Keratinocyte (primary cell): ENCODE results near the gene POLA1. TPM values are rescaled to one million over a fixed set of nuclear protein-coding genes. Genes with fewer than 3 reads are reported as not detected.

Source experiments
- DNase-seq: peaks from one replicate; pipeline ENCODE4 v3.0.0-alpha.2; 2011; ENCODE audit warnings: low read depth, missing footprints, low spot score
- FAIRE-seq: peaks from 2 replicates; lab custom pipeline; 2011; peaks lifted over from hg19 to GRCh38; lab: Jason Lieb, UNC
- H2AFZ ChIP-seq: 2 replicates; pipeline ENCODE4 v1.6.0; 2012; ENCODE audit warnings: low read length, control low read depth, inconsistent platforms; ENCODE audit not compliant: control insufficient read depth
- H3K27ac ChIP-seq: 2 replicates; pipeline ENCODE4 v1.5.1; 2011; ENCODE audit warnings: low read length; ENCODE audit not compliant: control insufficient read depth, insufficient read depth
- H3K27me3 ChIP-seq: 3 replicates; pipeline ENCODE4 v1.6.0; 2011; ENCODE audit warnings: low read length; ENCODE audit not compliant: control insufficient read depth, insufficient read depth; ENCODE audit errors: extremely low read depth
- H3K36me3 ChIP-seq, 2 experiments: 2 replicates in 1 of 2; 3 replicates in 1 of 2; pipeline ENCODE4 v1.5.1; 2011; ENCODE audit warnings: low read length in 2 of 2, mild to moderate bottlenecking in 1 of 2; ENCODE audit not compliant: control insufficient read depth in 2 of 2, insufficient read depth in 2 of 2; ENCODE audit errors: extremely low read depth in 1 of 2
- H3K4me1 ChIP-seq: 3 replicates; pipeline ENCODE4 v1.5.1; 2011; ENCODE audit warnings: low read length; ENCODE audit not compliant: control insufficient read depth, insufficient read depth; ENCODE audit errors: extremely low read depth
- H3K4me2 ChIP-seq: 3 replicates; pipeline ENCODE4 v1.6.0; 2011; ENCODE audit warnings: low read depth, low read length; ENCODE audit not compliant: control insufficient read depth, insufficient read depth; ENCODE audit errors: extremely low read depth
- H3K4me3 ChIP-seq, 3 experiments: fragments of 200-600 bp in 1 of 3; sonication (generic) in 1 of 3; 2 replicates in 2 of 3; 3 replicates in 1 of 3; pipeline ENCODE4 v1.5.1; 2011 to 2016; ENCODE audit warnings: low read length in 3 of 3, mild to moderate bottlenecking in 3 of 3, control low read depth in 2 of 3, inconsistent platforms in 1 of 3, low read depth in 1 of 3, mixed read lengths in 1 of 3, mixed run types in 1 of 3, moderate library complexity in 1 of 3; ENCODE audit not compliant: control insufficient read depth in 2 of 3, insufficient read depth in 2 of 3; ENCODE audit errors: extremely low read depth in 1 of 3
- H3K79me2 ChIP-seq: 2 replicates; pipeline ENCODE4 v1.6.0; 2012; ENCODE audit warnings: low read length; ENCODE audit not compliant: control insufficient read depth, insufficient read depth
- H3K9ac ChIP-seq: 3 replicates; pipeline ENCODE4 v1.6.0; 2011; ENCODE audit warnings: low read length; ENCODE audit not compliant: control insufficient read depth, insufficient read depth; ENCODE audit errors: extremely low read depth
- H3K9me1 ChIP-seq: 3 replicates; pipeline ENCODE4 v1.6.0; 2011; ENCODE audit warnings: low read length; ENCODE audit not compliant: control insufficient read depth, insufficient read depth; ENCODE audit errors: extremely low read depth
- H3K9me3 ChIP-seq: 2 replicates; pipeline ENCODE4 v1.5.1; 2012; ENCODE audit warnings: low read depth, low read length; ENCODE audit not compliant: control insufficient read depth
- H4K20me1 ChIP-seq: 3 replicates; pipeline ENCODE4 v1.6.0; 2011; ENCODE audit warnings: low read length; ENCODE audit not compliant: control insufficient read depth, insufficient read depth; ENCODE audit errors: extremely low read depth
- EZH2 ChIP-seq: IDR thresholded peaks from one replicate; pipeline ENCODE4 v1.6.1; 2012; ENCODE audit warnings: inconsistent platforms, mild to moderate bottlenecking, low read length, moderate library complexity
- dilution Hi-C: fragments of 300-500 bp; cut with MboI; formaldehyde crosslinking; loops from one replicate; pipeline ENCODE4 v1.7.0; 2020; ENCODE audit warnings: low sequenced_read_pairs; ENCODE audit not compliant: extremely low pct_ligation_motif_present
- polyA plus RNA-seq, 5 experiments: library from polyadenylated mRNA; depleted of rRNA in 3 of 5; stranded (reverse) in 3 of 5; stranded (forward) in 1 of 5; unstranded in 1 of 5; fragments of >200 nt; gene quantifications; 1 replicate in 1 of 5; 2 replicates in 3 of 5; 3 replicates in 1 of 5; pipeline versions ENCODE4 v1.2.1 to v1.2.3, GENCODE V29; 2011 to 2012; ENCODE audit warnings: missing spikeins in 2 of 5, low read depth in 1 of 5, low replicate concordance in 1 of 5
- TF ChIP-seq, protein P1 (sequence below), 3 experiments: IDR thresholded peaks in 1 of 3; conservative IDR thresholded peaks in 1 of 3; optimal IDR thresholded peaks in 1 of 3; 2 replicates in 2 of 3; 3 replicates in 1 of 3; pipeline versions ENCODE3 to v1.5.1; 2011; ENCODE audit warnings: low read length in 3 of 3, mild to moderate bottlenecking in 3 of 3, moderate library complexity in 2 of 3, control low read depth in 1 of 3, inconsistent platforms in 1 of 3; ENCODE audit not compliant: insufficient read depth in 2 of 3; ENCODE audit errors: extremely low read depth in 1 of 3

The POLA1 gene
- polyA plus RNA-seq, 1 donor (not counting 4 experiments of a cell fraction or from before 2014, with no cell fraction given), result 3.9 TPM

GRCh38 chrX:24732766-24733500 lies 39.2 kb downstream of the POLA1 start:
- dilution Hi-C loops, result no loop called here
- H3K4me2 ChIP-seq, result no peak overlapping the region
- no peak overlapping the region for H2AFZ ChIP-seq
- FAIRE-seq (no peak), DNase-seq (no peak)
- H3K9ac ChIP-seq, result no peak overlapping the region
- H3K27me3 ChIP-seq, result no peaks in the 10 kb centered on the region
- H4K20me1 ChIP-seq, result no peaks in the 10 kb centered on the region
- no peaks in the 10 kb centered on the region for H3K4me1 ChIP-seq
- no peaks in the 10 kb centered on the region for H3K9me3 ChIP-seq
- no peaks in the 10 kb centered on the region for H3K36me3 ChIP-seq
- no peaks in the 10 kb centered on the region for H3K79me2 ChIP-seq
- TF ChIP-seq EZH2, result no peak
- TF ChIP-seq, protein P1, sequence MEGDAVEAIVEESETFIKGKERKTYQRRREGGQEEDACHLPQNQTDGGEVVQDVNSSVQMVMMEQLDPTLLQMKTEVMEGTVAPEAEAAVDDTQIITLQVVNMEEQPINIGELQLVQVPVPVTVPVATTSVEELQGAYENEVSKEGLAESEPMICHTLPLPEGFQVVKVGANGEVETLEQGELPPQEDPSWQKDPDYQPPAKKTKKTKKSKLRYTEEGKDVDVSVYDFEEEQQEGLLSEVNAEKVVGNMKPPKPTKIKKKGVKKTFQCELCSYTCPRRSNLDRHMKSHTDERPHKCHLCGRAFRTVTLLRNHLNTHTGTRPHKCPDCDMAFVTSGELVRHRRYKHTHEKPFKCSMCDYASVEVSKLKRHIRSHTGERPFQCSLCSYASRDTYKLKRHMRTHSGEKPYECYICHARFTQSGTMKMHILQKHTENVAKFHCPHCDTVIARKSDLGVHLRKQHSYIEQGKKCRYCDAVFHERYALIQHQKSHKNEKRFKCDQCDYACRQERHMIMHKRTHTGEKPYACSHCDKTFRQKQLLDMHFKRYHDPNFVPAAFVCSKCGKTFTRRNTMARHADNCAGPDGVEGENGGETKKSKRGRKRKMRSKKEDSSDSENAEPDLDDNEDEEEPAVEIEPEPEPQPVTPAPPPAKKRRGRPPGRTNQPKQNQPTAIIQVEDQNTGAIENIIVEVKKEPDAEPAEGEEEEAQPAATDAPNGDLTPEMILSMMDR (optimal IDR thresholded peaks at IDR 0.05 in 1 of 3, IDR thresholded peaks at IDR 0.05 in 1 of 3, conservative IDR thresholded peaks at IDR 0.05 in 1 of 3; ENCODE audit: extremely low read depth in 1 of 3, insufficient read depth in 2 of 3, low read length in 3 of 3), result no peak
- H3K4me3 ChIP-seq, result no peak overlapping the region
- H3K27ac ChIP-seq, result no peak overlapping the region
- H3K9me1 ChIP-seq, result no peaks in the 10 kb centered on the region

GRCh38 chrX:24741330-24741729 lies 47.6 kb downstream of the POLA1 start:
- H3K4me1 ChIP-seq, result no peaks in the 10 kb centered on the region
- no peak overlapping the region for H3K4me2 ChIP-seq
- H3K27me3 ChIP-seq, result no peaks in the 10 kb centered on the region
- H3K4me3 ChIP-seq, result no peak overlapping the region
- no peak overlapping the region for H3K27ac ChIP-seq
- TF ChIP-seq, protein P1 (optimal IDR thresholded peaks at IDR 0.05 in 1 of 3, IDR thresholded peaks at IDR 0.05 in 1 of 3, conservative IDR thresholded peaks at IDR 0.05 in 1 of 3; ENCODE audit: extremely low read depth in 1 of 3, insufficient read depth in 2 of 3, low read length in 3 of 3), result no peak
- TF ChIP-seq EZH2, result no peak
- no peak overlapping the region for H3K9ac ChIP-seq
- H3K9me3 ChIP-seq, result no peaks in the 10 kb centered on the region
- dilution Hi-C loops, result no loop called here
- DNase-seq (no peak), FAIRE-seq (no peak)
- no peaks in the 10 kb centered on the region for H3K9me1 ChIP-seq
- no peaks in the 10 kb centered on the region for H3K79me2 ChIP-seq
- no peaks in the 10 kb centered on the region for H4K20me1 ChIP-seq
- no peaks in the 10 kb centered on the region for H3K36me3 ChIP-seq
- no peak overlapping the region for H2AFZ ChIP-seq
